Upper lobe of left lung (tissue), 4 donors: ENCODE results near the gene THEM5.

Experiments used
- EP300 ChIP-seq, 4 donors: sonication (generic); formaldehyde crosslinking; IDR thresholded peaks; one replicate each; pipeline ENCODE4 v1.5.1; 2017; ENCODE audit warnings: antibody characterized with exemption in 4 of 4, control low read depth in 2 of 4
- POLR2A ChIP-seq, 4 donors: fragments of 450-650 bp; IDR thresholded peaks; one replicate each; pipeline ENCODE4 v1.5.1; 2016 to 2017; ENCODE audit warnings: antibody characterized with exemption in 4 of 4, mild to moderate bottlenecking in 2 of 4
- POLR2AphosphoS5 ChIP-seq, 2 donors: sonication (generic); formaldehyde crosslinking; IDR thresholded peaks; one replicate each; pipeline ENCODE4 v1.5.1; 2017; ENCODE audit warnings: antibody characterized with exemption in 2 of 2
- TF ChIP-seq, protein P1 (sequence below), 6 experiments: fragments of 450-650 bp in 4 of 6; fragments of 200-600 bp in 2 of 6; sonication (generic) in 2 of 6; IDR thresholded peaks; one replicate each; pipeline ENCODE4 v1.5.1; 2016 to 2019; ENCODE audit warnings: antibody characterized with exemption in 6 of 6

DNA sequence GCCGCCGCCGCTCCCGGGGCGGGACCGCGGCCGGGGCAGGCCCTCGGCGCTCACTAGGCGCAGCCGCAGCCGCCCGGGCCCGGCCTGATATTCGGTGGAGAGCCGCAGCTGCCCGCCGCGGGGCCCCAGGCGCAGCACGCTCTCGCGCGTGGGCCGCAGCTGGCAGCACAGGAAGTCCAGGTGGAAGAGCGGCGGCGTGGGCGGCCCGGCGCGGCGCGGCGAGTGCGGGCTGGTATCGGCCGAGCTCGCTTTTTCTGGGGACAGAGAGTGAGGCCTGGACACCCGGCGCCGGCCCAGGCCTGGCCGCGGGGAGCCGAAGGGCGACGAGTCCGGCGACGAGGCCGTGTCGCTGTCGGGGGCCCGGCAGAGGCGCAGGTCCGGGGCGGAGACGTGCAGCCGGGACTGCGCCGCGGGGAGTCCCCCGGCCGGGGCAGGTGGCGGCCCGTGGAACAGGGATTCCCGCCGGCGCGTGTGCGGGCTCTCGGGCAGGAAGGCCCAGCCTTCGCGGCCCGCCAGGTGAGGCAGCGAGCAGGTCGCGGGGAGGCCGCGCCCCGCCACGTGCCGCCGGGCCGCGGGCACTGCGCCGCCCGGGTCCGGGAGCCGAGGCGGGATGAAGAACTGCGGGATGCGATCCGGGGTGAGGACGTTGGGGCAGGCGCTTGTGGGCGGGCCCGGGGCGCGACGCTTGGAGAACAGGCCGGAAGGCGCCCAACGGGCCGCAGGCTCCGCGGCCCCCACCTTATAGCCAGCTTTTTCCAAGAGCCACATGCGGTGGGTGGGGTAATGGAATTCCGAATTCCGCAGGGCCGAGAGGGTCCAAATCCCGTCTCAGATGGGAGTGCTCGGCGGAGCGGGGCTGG, 15.1 kb downstream of the THEM5 start:
- TF ChIP-seq, protein P1, sequence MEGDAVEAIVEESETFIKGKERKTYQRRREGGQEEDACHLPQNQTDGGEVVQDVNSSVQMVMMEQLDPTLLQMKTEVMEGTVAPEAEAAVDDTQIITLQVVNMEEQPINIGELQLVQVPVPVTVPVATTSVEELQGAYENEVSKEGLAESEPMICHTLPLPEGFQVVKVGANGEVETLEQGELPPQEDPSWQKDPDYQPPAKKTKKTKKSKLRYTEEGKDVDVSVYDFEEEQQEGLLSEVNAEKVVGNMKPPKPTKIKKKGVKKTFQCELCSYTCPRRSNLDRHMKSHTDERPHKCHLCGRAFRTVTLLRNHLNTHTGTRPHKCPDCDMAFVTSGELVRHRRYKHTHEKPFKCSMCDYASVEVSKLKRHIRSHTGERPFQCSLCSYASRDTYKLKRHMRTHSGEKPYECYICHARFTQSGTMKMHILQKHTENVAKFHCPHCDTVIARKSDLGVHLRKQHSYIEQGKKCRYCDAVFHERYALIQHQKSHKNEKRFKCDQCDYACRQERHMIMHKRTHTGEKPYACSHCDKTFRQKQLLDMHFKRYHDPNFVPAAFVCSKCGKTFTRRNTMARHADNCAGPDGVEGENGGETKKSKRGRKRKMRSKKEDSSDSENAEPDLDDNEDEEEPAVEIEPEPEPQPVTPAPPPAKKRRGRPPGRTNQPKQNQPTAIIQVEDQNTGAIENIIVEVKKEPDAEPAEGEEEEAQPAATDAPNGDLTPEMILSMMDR (IDR thresholded peaks at IDR 0.05) = peak in 2 of 6 experiments; percentile 9 to 19
- TF ChIP-seq POLR2A (IDR thresholded peaks at IDR 0.05) = peak in 1 of 4 donors; percentile 12
- TF ChIP-seq EP300 (IDR thresholded peaks at IDR 0.05) = no peak
- TF ChIP-seq POLR2AphosphoS5 (IDR thresholded peaks at IDR 0.05) = no peak
